Testis (tissue), 3 donors: Measurements from ENCODE around the gene SH2D3A. TPM values are rescaled to one million over a fixed set of nuclear protein-coding genes. Genes with fewer than 3 reads are reported as not detected.
"Not testable (repeated sequence)": the region's sequence is repeated elsewhere in the genome, so short reads cannot be mapped to it uniquely, and the experiment has no call there.

ENCODE experiments used
- DNase-seq: peaks from one replicate; pipeline ENCODE4 v3.0.0-alpha.2; 2019
- H3K27ac ChIP-seq, 2 donors: fragments of 200-600 bp; sonication (generic); one replicate each; pipeline ENCODE4 v1.5.1; 2019
- H3K27me3 ChIP-seq: fragments of 200-600 bp; sonication (generic); one replicate; pipeline ENCODE4 v1.5.1; 2019
- H3K36me3 ChIP-seq: fragments of 200-600 bp; sonication (generic); one replicate; pipeline ENCODE4 v1.5.1; 2017; ENCODE audit warnings: low read depth; ENCODE audit errors: missing control alignments
- H3K4me1 ChIP-seq: fragments of 200-600 bp; sonication (generic); one replicate; pipeline ENCODE4 v1.5.1; 2019
- H3K4me3 ChIP-seq, 2 donors: fragments of 200-600 bp; sonication (generic); one replicate each; pipeline ENCODE4 v1.5.1; 2017 to 2019
- H3K9me3 ChIP-seq: fragments of 200-600 bp; sonication (generic); one replicate; pipeline ENCODE4 v1.5.1; 2017
- POLR2A ChIP-seq: fragments of 450-650 bp; IDR thresholded peaks from one replicate; pipeline ENCODE4 v1.6.1; 2017; ENCODE audit warnings: antibody characterized with exemption, mild to moderate bottlenecking, moderate library complexity
- WGBS, 2 donors: methylation state at CpG; one replicate each; pipeline ENCODE4 v1.1.5; 2018; 5-methylcytosine and 5-hydroxymethylcytosine counted together
- intact Hi-C: fragments of 100-400 bp; cut with DNase I; formaldehyde crosslinking; loops from one replicate; pipeline ENCODE4 v1.15.1; 2023; ENCODE audit warnings: low total_unique reads
- polyA plus RNA-seq: library from polyadenylated mRNA; stranded (reverse); fragments of 350-450 nt; fragmentation: Illumina TruSeq; extraction: RNeasy Lipid Tissue Mini Kit (QIAGEN cat#74804); gene quantifications from one replicate; pipeline ENCODE4 v1.2.3, GENCODE V29; 2014; ENCODE audit warnings: low read depth, low replicate concordance; ENCODE audit not compliant: insufficient read depth
- total RNA-seq, 2 donors: library from RNA; depleted of rRNA; stranded (reverse); fragments of >200 nt; gene quantifications; one replicate each; pipeline ENCODE4 v1.2.3, GENCODE V29; 2016
- TF ChIP-seq, protein P1 (sequence below), 3 experiments: fragments of 450-650 bp in 2 of 3; fragments of 200-600 bp in 1 of 3; sonication (generic) in 1 of 3; IDR thresholded peaks; one replicate each; pipeline ENCODE4 v1.5.1; 2016 to 2019; ENCODE audit warnings: antibody characterized with exemption in 3 of 3, mild to moderate bottlenecking in 2 of 3, moderate library complexity in 1 of 3

Gene SH2D3A
- total and polyA plus RNA-seq, 3 donors from 2014 or later = 7.4 to 12.8 (median 7.5) TPM

DNA sequence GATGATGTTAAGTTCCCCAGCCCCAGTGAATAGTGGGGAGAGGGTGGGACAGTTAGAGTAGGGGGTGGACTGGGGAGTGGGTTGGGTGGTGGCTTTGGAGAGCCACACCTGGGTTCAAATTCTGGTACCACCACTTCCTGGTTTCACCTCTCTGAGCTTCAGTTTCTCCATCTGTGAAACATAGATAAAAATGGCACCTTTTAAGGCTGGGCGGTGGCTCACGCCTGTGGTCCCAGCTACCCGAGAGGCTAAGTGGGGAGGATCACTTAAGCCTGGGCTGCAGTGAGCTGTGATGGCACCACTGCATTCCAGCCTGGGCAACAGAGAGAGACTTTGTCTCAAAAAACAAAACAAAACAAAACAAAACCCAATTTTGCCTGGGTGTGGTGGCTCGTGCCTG is 11.2 kb upstream of the SH2D3A start:
- no peak for DNase-seq
- Histone ChIP-seq H3K4me3 (no peak overlapping the region), H3K27ac (no peak overlapping the region), H3K36me3 (no peaks in the 10 kb centered on the region), H3K27me3 (no peaks in the 10 kb centered on the region), H3K9me3 (no peaks in the 10 kb centered on the region), H3K4me1 (no peaks in the 10 kb centered on the region)
- 82 to 85% methylated on average over 4 of the region's 4 CpGs for WGBS, 2 donors
- intact Hi-C loops = no loop called here
- TF ChIP-seq POLR2A = no peak
- TF ChIP-seq, protein P1, sequence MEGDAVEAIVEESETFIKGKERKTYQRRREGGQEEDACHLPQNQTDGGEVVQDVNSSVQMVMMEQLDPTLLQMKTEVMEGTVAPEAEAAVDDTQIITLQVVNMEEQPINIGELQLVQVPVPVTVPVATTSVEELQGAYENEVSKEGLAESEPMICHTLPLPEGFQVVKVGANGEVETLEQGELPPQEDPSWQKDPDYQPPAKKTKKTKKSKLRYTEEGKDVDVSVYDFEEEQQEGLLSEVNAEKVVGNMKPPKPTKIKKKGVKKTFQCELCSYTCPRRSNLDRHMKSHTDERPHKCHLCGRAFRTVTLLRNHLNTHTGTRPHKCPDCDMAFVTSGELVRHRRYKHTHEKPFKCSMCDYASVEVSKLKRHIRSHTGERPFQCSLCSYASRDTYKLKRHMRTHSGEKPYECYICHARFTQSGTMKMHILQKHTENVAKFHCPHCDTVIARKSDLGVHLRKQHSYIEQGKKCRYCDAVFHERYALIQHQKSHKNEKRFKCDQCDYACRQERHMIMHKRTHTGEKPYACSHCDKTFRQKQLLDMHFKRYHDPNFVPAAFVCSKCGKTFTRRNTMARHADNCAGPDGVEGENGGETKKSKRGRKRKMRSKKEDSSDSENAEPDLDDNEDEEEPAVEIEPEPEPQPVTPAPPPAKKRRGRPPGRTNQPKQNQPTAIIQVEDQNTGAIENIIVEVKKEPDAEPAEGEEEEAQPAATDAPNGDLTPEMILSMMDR (IDR thresholded peaks at IDR 0.05) = no peak

DNA sequence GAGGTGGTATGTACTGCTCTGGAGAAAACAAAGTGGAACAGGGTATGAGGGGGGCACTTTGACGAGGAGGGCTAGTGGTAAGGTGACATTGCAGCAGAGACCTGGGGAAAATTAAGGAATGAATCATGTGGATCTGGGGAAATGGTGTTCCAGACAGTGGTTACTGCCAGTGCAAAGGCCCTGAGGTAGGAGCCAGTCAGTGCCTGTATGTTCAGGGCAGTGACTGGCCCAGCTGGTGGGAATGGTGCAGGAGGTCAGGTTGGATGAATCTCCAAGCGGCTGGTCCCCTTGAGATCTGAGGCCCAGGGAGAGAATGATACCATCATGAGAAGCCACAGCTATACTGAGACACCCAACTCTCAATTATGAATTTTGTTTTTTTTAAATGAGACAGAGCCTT is 10.2 kb upstream of the SH2D3A start:
- Histone ChIP-seq H3K36me3 (no peaks in the 10 kb centered on the region), H3K4me1 (no peaks in the 10 kb centered on the region), H3K9me3 (no peaks in the 10 kb centered on the region), H3K4me3 (no peak overlapping the region), H3K27ac (no peak overlapping the region), H3K27me3 (no peaks in the 10 kb centered on the region)
- no peak for TF ChIP-seq POLR2A
- TF ChIP-seq, protein P1 (IDR thresholded peaks at IDR 0.05) = no peak
- intact Hi-C loops = no loop called here
- DNase-seq = no peak
- WGBS, 2 donors = 86 to 98% methylated on average over 2 of the region's 2 CpGs

DNA sequence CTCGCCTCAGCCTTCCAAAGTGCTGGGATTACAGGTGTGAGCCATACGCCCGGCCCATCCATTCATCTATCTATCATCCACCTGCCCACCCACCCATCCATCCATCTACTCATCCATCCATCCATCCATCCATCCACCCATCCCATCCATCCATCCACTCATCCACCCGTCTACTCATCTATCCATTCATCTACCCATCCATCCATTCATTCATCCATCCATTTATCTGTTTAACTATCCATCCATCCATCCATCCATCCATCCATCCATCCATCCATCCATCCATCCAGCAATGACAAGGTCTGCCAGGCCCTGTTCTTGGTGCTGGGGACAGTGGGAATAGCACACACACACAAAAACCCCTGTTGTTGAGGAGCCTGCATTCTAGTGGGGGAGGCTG is 9.8 kb upstream of the SH2D3A start:
- no peak overlapping the region for H3K4me3 ChIP-seq
- H3K27me3 ChIP-seq = no peaks in the 10 kb centered on the region
- no peak overlapping the region for H3K27ac ChIP-seq
- WGBS, 2 donors = 90 to 92% methylated on average over 4 of the region's 4 CpGs
- H3K36me3 ChIP-seq = no peaks in the 10 kb centered on the region
- intact Hi-C loops = no loop called here
- DNase-seq = no peak
- TF ChIP-seq POLR2A = no peak
- TF ChIP-seq, protein P1 (IDR thresholded peaks at IDR 0.05) = no peak
- H3K9me3 ChIP-seq = no peaks in the 10 kb centered on the region
- H3K4me1 ChIP-seq = no peaks in the 10 kb centered on the region

DNA sequence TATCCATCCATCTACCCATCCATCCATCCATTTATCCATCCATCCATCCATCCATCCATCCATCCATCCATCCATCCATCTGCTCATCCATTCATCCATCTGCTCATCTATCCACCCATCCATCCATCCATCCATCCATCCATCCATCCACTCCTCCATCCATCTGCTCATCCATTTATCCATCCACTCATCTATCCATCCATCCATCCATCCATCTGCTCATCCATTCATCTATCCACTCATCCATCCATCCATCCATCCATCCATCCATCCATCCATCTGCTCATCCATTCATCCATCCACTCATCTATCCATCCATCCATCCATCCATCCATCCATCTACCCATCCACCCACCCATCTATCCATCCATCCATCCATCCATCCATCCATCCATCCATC is 8.8 kb upstream of the SH2D3A start:
- H3K36me3 ChIP-seq, intact Hi-C loops, H3K27ac ChIP-seq, H3K27me3 ChIP-seq, H3K4me3 ChIP-seq, DNase-seq, H3K9me3 ChIP-seq, H3K4me1 ChIP-seq: not testable (repeated sequence)

DNA sequence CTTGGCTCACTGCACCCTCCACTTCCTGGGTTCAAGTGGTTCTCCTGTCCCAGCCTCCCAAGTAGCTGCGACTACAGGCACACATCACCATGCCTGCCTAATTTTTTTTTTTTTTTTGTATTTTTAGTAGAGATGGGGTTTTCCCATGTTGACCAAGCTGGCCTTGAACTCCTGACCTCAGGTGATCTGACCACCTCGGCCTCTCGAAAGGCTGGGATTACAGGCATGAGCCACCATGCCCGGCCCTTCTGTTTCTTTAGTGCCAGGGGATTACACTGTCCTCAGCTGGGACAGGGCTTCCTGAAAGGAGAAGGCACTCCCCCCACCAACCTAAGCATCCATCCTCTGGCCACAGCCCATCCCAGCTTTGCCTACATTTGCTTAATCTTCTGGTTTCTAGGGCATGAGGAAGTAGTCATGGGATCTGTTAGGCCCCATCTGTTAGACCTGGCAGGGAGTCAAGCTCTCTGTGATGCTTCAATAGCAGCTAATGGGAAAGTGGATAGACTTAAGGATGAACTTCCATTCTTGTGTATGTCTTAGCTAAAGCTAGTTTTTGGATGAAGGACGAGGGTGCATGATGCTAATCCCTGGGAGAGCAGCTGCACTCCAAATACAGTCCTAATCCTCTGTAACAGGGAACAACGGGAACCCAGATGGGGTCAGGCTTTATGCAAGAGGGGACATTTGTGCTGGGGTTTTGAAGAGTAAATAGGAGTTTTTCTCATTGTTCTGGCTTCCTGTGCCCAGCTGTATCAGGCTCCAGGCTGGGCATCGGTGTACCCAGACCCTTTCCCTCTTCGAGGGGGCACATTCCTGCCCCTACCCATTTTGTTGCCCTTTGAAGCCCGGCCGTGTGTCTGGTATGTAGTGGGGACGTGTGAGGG is 7.8 kb upstream of the SH2D3A start:
- H3K4me1 ChIP-seq = no peaks in the 10 kb centered on the region
- no peaks in the 10 kb centered on the region for H3K27me3 ChIP-seq
- H3K4me3 ChIP-seq = no peak overlapping the region
- WGBS, 2 donors = 83% methylated on average over 11 of the region's 11 CpGs
- H3K27ac ChIP-seq = no peak overlapping the region
- no peaks in the 10 kb centered on the region for H3K36me3 ChIP-seq
- no peak for TF ChIP-seq POLR2A
- TF ChIP-seq, protein P1 (IDR thresholded peaks at IDR 0.05) = no peak
- intact Hi-C loops = no loop called here
- no peak for DNase-seq
- no peaks in the 10 kb centered on the region for H3K9me3 ChIP-seq
